Fibroblast of upper back skin (primary cell): ENCODE data around the gene CIITA.

ENCODE experiments used
- DNase-seq: peaks from one replicate; pipeline ENCODE4 v3.0.0-alpha.2; 2013

The CIITA gene

GRCh38 chr16:10879681-10880589 is 2.9 kb downstream of the CIITA start:
- DNase-seq, result no peak

GRCh38 chr16:10880594-10881452 is 3.8 kb downstream of the CIITA start:
- DNase-seq, result no peak

- no peak for DNase-seq
Observed at GRCh38 chr16:10881479-10882030, 4.6 kb downstream of the CIITA start.

GRCh38 chr16:10883004-10883403 is 6.0 kb downstream of the CIITA start:
- no peak for DNase-seq

GRCh38 chr16:10885246-10885645 is 8.2 kb downstream of the CIITA start:
- no peak for DNase-seq

- no peak for DNase-seq
Observed at GRCh38 chr16:10888320-10888937, 11.4 kb downstream of the CIITA start.

GRCh38 chr16:10889855-10890254 is 12.9 kb downstream of the CIITA start:
- no peak for DNase-seq

GRCh38 chr16:10892782-10893318 is 15.8 kb downstream of the CIITA start:
- no peak for DNase-seq

GRCh38 chr16:10895053-10895946 is 18.3 kb downstream of the CIITA start:
- DNase-seq, result peak; percentile 54

- no peak for DNase-seq
Observed at GRCh38 chr16:10896165-10896564, 19.2 kb downstream of the CIITA start.

GRCh38 chr16:10896723-10897122 is 19.7 kb downstream of the CIITA start:
- no peak for DNase-seq

- DNase-seq, result no peak
Observed at GRCh38 chr16:10897134-10897533, 20.1 kb downstream of the CIITA start.

- no peak for DNase-seq
Observed at GRCh38 chr16:10902999-10903398, 26.0 kb downstream of the CIITA start.

GRCh38 chr16:10906482-10906881 is 29.5 kb downstream of the CIITA start:
- no peak for DNase-seq

GRCh38 chr16:10906914-10907756 is 30.1 kb downstream of the CIITA start:
- no peak for DNase-seq

GRCh38 chr16:10907757-10908045 is 30.7 kb downstream of the CIITA start:
- DNase-seq, result no peak

GRCh38 chr16:10911267-10911666 is 34.3 kb downstream of the CIITA start:
- no peak for DNase-seq

GRCh38 chr16:10916534-10916933 is 39.5 kb downstream of the CIITA start:
- no peak for DNase-seq

GRCh38 chr16:10918294-10919002 is 41.4 kb downstream of the CIITA start:
- DNase-seq, result peak; percentile 90

GRCh38 chr16:10919003-10919351 is 42.0 kb downstream of the CIITA start:
- no peak for DNase-seq
